A549 (cell line): ENCODE results near the gene RAB3C. TPM values are rescaled to one million over a fixed set of nuclear protein-coding genes. Genes with fewer than 3 reads are reported as not detected.

Source experiments
- ATAC-seq, 2 experiments: fragments of 200-7000 bp in 1 of 2; fragments of >200 bp in 1 of 2; cut with Nextera tagmentation in 1 of 2; cut with Tn5 transposase in 1 of 2; 3 replicates each; pipeline versions ENCODE4 v1.8.0 to v1.9.1; 2018 to 2020; ENCODE audit warnings: mild to moderate bottlenecking in 1 of 2, moderate library complexity in 1 of 2
- CTCF ChIA-PET: fragments of 300-600 bp; sonication (Branson Sonifier 250); formaldehyde crosslinking; extraction: SDS; loops from one replicate; lab custom pipeline; 2021; ENCODE audit warnings: antibody characterized with exemption, inconsistent platforms; lab: Yijun Ruan, JAX
- POLR2A ChIA-PET: fragments of 350-600 bp; formaldehyde crosslinking; extraction: SDS; loops from one replicate; lab custom pipeline; 2021; ENCODE audit warnings: antibody characterized with exemption, inconsistent platforms; lab: Yijun Ruan, JAX
- DNase-seq, 2 experiments: peaks; one replicate each; pipeline versions ENCODE4 v3.0.0 to v3.0.0-alpha.2; 2011 to 2016; ENCODE audit warnings: low read depth in 1 of 2, low spot score in 1 of 2
- FAIRE-seq: peaks from 2 replicates; lab custom pipeline; 2011; peaks lifted over from hg19 to GRCh38; lab: Jason Lieb, UNC
- H3K27ac ChIP-seq, 2 experiments: fragments of >200 bp; sonication (Bioruptor Twin); formaldehyde crosslinking; 3 replicates each; pipeline ENCODE4 v1.5.1; 2016 to 2017
- H3K4me1 ChIP-seq: fragments of >200 bp; sonication (Bioruptor Twin); formaldehyde crosslinking; 3 replicates; pipeline ENCODE4 v1.6.1; 2016
- H3K4me2 ChIP-seq: fragments of >200 bp; sonication (Bioruptor Twin); formaldehyde crosslinking; 3 replicates; pipeline ENCODE4 v1.6.1; 2016
- H3K4me3 ChIP-seq: fragments of >200 bp; sonication (Bioruptor Twin); formaldehyde crosslinking; 3 replicates; pipeline ENCODE4 v1.5.1; 2016
- H3K9me3 ChIP-seq: fragments of >200 bp; sonication (Bioruptor Twin); formaldehyde crosslinking; 3 replicates; pipeline ENCODE4 v1.6.1; 2016
- CHD2 ChIP-seq: fragments of 150-350 bp; IDR thresholded peaks from 2 replicates; pipeline ENCODE4 v1.6.1; 2014; ENCODE audit warnings: low read length; ENCODE audit not compliant: partially characterized antibody
- E2F6 ChIP-seq: IDR thresholded peaks from 2 replicates; pipeline ENCODE4 v1.6.1; 2012; ENCODE audit warnings: low read depth, borderline replicate concordance
- EHMT2 ChIP-seq: fragments of 200-600 bp; sonication (generic); IDR thresholded peaks from 2 replicates; pipeline ENCODE4 v1.6.1; 2016; ENCODE audit warnings: antibody characterized with exemption, low read depth, mild to moderate bottlenecking, moderate library complexity
- FOSB ChIP-seq: fragments of 250-450 bp; sonication (Bioruptor Pico); IDR thresholded peaks from 2 replicates; pipeline ENCODE4 v1.5.0; 2020; ENCODE audit warnings: mild to moderate bottlenecking, moderate library complexity
- FOSL2 ChIP-seq, 2 experiments: fragments of 450-650 bp in 1 of 2; fragments of >200 bp in 1 of 2; sonication (Bioruptor Twin) in 1 of 2; formaldehyde crosslinking; IDR thresholded peaks; 2 replicates each; pipeline versions ENCODE4 v1.5.0 to v1.6.1; 2016 to 2020; ENCODE audit warnings: mild to moderate bottlenecking in 1 of 2, moderate library complexity in 1 of 2
- FOXS1 ChIP-seq: fragments of 250-450 bp; sonication (Bioruptor Pico); IDR thresholded peaks from 2 replicates; pipeline ENCODE4 v1.5.0; 2020; ENCODE audit warnings: mild to moderate bottlenecking, moderate library complexity
- HDAC2 ChIP-seq: fragments of 200-600 bp; sonication (generic); IDR thresholded peaks from 2 replicates; pipeline ENCODE4 v1.6.1; 2016
- HES2 ChIP-seq: fragments of >200 bp; sonication (Bioruptor Twin); formaldehyde crosslinking; IDR thresholded peaks from 2 replicates; pipeline ENCODE4 v1.6.1; 2016
- JUN ChIP-seq, 2 experiments: fragments of >200 bp; sonication (Bioruptor Twin); formaldehyde crosslinking; IDR thresholded peaks; 2 replicates in 1 of 2; 3 replicates in 1 of 2; pipeline ENCODE4 v1.6.1; 2016 to 2017
- MAFK ChIP-seq: fragments of 450-650 bp; IDR thresholded peaks from 2 replicates; pipeline ENCODE4 v1.6.1; 2014; ENCODE audit not compliant: partially characterized antibody
- MYC ChIP-seq: IDR thresholded peaks from 2 replicates; pipeline ENCODE4 v1.6.1; 2012; ENCODE audit warnings: mild to moderate bottlenecking, inconsistent platforms, low read length, improper control_type of control experiment, borderline replicate concordance
- POLR2A ChIP-seq: IDR thresholded peaks from 2 replicates; pipeline ENCODE4 v1.6.1; 2012; ENCODE audit warnings: mild to moderate bottlenecking, low read length
- RAD21 ChIP-seq, 2 experiments: fragments of >200 bp in 1 of 2; sonication (Bioruptor Twin) in 1 of 2; formaldehyde crosslinking in 1 of 2; IDR thresholded peaks in 1 of 2; conservative IDR thresholded peaks in 1 of 2; 2 replicates in 1 of 2; 3 replicates in 1 of 2; pipeline ENCODE4 v1.6.1; 2012 to 2018; ENCODE audit warnings: inconsistent platforms in 1 of 2
- RARB ChIP-seq: fragments of 250-450 bp; sonication (Bioruptor Pico); IDR thresholded peaks from 2 replicates; pipeline ENCODE4 v1.8.0; 2021; ENCODE audit warnings: mild to moderate bottlenecking, moderate library complexity
- RFX5 ChIP-seq: fragments of 450-650 bp; IDR thresholded peaks from 2 replicates; pipeline ENCODE4 v1.7.1; 2014; ENCODE audit warnings: antibody characterized with exemption, mild to moderate bottlenecking, moderate library complexity
- USF2 ChIP-seq: fragments of 450-650 bp; IDR thresholded peaks from 2 replicates; pipeline ENCODE4 v1.6.1; 2014; ENCODE audit warnings: antibody characterized with exemption
- ZSCAN20 ChIP-seq: fragments of 250-450 bp; sonication (Bioruptor Pico); IDR thresholded peaks from 2 replicates; pipeline ENCODE4 v1.8.0; 2022; ENCODE audit warnings: mild to moderate bottlenecking, moderate library complexity
- WGBS: methylation state at CpG from one replicate; pipeline ENCODE4 v1.1.6; 2017; ENCODE audit errors: missing lambda C conversion rate; 5-methylcytosine and 5-hydroxymethylcytosine counted together
- polyA plus RNA-seq, 4 experiments: library from polyadenylated mRNA; depleted of rRNA in 3 of 4; stranded (reverse); fragments of >200 nt; fragmentation: RNase III in 1 of 4; extraction: RNeasy Plus Mini Kit Qiagen cat#74134 plus additional on column Dnase treatment in 1 of 4; gene quantifications; 2 replicates in 3 of 4; 3 replicates in 1 of 4; pipeline ENCODE4 v1.2.3, GENCODE V29; 2011 to 2017
- TF ChIP-seq, protein P1 (sequence below): fragments of >200 bp; sonication (Bioruptor Twin); formaldehyde crosslinking; IDR thresholded peaks from 3 replicates; pipeline ENCODE4 v1.5.1; 2016
- TF ChIP-seq, protein P2 (sequence below): fragments of 250-450 bp; sonication (Bioruptor Pico); IDR thresholded peaks from 2 replicates; pipeline ENCODE4 v1.5.0; 2021; ENCODE audit warnings: mild to moderate bottlenecking, moderate library complexity, borderline replicate concordance
- TF ChIP-seq, protein P3 (sequence below): fragments of 200-600 bp; sonication (generic); IDR thresholded peaks from 2 replicates; pipeline ENCODE4 v1.6.1; 2016; ENCODE audit warnings: antibody characterized with exemption, mild to moderate bottlenecking, moderate library complexity

Gene RAB3C
- polyA plus RNA-seq, 2 of the 4 experiments (the other 2 are of a cell fraction) = not detected

DNA sequence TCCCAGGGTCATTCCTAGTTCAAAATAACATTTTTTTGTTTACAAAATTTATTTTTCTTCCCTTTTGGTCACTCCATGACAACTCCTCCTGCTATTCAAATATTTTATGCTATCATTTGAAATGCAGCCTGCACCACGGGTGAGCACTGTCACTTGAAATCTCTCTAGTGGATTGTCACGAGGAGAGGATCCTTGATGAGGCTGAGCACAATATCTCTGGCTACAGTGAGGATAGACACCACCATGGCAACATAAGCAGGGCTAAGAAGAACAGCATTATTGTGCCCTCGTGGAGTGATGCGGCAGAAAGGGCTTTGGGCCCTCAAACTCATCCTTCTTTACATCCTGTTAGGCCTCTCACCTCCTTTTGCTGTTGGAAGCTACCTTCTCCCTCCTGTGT lies 321.9 kb downstream of the RAB3C start:
- FAIRE-seq (no peak), DNase-seq (no peak), ATAC-seq (no peak)
- Histone ChIP-seq H3K4me1 (peaks cover 16% of the 10 kb centered on the region), H3K27ac (peak overlapping the region; percentile 37 to 62; a peak in 3 of 6 replicates), H3K4me3 (no peak overlapping the region), H3K9me3 (peaks cover 10% of the 10 kb centered on the region; the same call in 2 of the 3 replicates), H3K4me2 (no peak overlapping the region)
- ChIA-PET CTCF (interaction anchor here (1.0 to 1.5 kb wide), 2 partner anchors 13 to 113 kb away, joined by 3 read pairs; no protein-coding TSS in a partner anchor), POLR2A (no interaction called here)
- WGBS = 83% methylated on average over 4 of the region's 4 CpGs
- TF ChIP-seq, protein P1, sequence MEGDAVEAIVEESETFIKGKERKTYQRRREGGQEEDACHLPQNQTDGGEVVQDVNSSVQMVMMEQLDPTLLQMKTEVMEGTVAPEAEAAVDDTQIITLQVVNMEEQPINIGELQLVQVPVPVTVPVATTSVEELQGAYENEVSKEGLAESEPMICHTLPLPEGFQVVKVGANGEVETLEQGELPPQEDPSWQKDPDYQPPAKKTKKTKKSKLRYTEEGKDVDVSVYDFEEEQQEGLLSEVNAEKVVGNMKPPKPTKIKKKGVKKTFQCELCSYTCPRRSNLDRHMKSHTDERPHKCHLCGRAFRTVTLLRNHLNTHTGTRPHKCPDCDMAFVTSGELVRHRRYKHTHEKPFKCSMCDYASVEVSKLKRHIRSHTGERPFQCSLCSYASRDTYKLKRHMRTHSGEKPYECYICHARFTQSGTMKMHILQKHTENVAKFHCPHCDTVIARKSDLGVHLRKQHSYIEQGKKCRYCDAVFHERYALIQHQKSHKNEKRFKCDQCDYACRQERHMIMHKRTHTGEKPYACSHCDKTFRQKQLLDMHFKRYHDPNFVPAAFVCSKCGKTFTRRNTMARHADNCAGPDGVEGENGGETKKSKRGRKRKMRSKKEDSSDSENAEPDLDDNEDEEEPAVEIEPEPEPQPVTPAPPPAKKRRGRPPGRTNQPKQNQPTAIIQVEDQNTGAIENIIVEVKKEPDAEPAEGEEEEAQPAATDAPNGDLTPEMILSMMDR = no peak
- TF ChIP-seq ZSCAN20 (CRISPR knock-in tag) (no peak), EHMT2 (no peak), POLR2A (no peak)
- TF ChIP-seq, protein P2, sequence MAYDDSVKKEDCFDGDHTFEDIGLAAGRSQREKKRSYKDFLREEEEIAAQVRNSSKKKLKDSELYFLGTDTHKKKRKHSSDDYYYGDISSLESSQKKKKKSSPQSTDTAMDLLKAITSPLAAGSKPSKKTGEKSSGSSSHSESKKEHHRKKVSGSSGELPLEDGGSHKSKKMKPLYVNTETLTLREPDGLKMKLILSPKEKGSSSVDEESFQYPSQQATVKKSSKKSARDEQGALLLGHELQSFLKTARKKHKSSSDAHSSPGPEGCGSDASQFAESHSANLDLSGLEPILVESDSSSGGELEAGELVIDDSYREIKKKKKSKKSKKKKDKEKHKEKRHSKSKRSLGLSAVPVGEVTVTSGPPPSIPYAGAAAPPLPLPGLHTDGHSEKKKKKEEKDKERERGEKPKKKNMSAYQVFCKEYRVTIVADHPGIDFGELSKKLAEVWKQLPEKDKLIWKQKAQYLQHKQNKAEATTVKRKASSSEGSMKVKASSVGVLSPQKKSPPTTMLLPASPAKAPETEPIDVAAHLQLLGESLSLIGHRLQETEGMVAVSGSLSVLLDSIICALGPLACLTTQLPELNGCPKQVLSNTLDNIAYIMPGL (CRISPR knock-in tag) = no peak

DNA sequence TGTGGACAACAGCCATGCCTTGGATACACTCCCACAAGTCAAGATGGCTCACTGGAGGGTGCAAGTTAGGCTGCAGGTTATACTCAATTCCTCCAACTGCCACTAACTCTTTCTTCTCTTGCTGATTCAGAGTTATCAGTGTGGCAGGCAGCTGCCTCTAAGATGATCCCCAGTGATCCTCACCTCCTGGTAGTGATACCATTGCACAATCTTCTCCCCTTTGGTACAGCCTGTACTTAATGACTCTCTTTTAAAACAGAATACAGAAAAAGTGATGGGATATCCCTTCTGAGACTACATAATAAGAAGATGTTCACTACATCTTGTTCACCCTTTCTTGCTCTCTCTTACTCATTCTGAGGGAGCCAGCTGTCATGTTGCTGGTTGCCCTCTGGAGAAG lies 323.1 kb downstream of the RAB3C start:
- ChIA-PET POLR2A (no interaction called here), CTCF (interaction anchor here (1.5 kb wide), 1 partner anchor 112 kb away, joined by 3 read pairs; no protein-coding TSS in a partner anchor)
- H3K27ac ChIP-seq = peak overlapping the region in 1 of 2 experiments; percentile 17; a peak in 2 of 6 replicates
- ATAC-seq (no peak), DNase-seq (no peak), FAIRE-seq (no peak)
- TF ChIP-seq USF2 (no peak), MAFK (no peak), FOXS1 (CRISPR knock-in tag) (no peak), JUN (IDR thresholded peaks at IDR 0.05) (no peak), CHD2 (no peak), HDAC2 (no peak), FOSL2 (IDR thresholded peaks at IDR 0.05) (no peak), FOSL2 (CRISPR knock-in tag; IDR thresholded peaks at IDR 0.05) (no peak), EHMT2 (no peak), RARB (no peak), MYC (no peak), HES2 (no peak), FOSB (CRISPR knock-in tag) (no peak), E2F6 (no peak), RFX5 (no peak), RAD21 (conservative IDR thresholded peaks at IDR 0.05 in 1 of 2, IDR thresholded peaks at IDR 0.05 in 1 of 2) (no peak)
- TF ChIP-seq, protein P3, sequence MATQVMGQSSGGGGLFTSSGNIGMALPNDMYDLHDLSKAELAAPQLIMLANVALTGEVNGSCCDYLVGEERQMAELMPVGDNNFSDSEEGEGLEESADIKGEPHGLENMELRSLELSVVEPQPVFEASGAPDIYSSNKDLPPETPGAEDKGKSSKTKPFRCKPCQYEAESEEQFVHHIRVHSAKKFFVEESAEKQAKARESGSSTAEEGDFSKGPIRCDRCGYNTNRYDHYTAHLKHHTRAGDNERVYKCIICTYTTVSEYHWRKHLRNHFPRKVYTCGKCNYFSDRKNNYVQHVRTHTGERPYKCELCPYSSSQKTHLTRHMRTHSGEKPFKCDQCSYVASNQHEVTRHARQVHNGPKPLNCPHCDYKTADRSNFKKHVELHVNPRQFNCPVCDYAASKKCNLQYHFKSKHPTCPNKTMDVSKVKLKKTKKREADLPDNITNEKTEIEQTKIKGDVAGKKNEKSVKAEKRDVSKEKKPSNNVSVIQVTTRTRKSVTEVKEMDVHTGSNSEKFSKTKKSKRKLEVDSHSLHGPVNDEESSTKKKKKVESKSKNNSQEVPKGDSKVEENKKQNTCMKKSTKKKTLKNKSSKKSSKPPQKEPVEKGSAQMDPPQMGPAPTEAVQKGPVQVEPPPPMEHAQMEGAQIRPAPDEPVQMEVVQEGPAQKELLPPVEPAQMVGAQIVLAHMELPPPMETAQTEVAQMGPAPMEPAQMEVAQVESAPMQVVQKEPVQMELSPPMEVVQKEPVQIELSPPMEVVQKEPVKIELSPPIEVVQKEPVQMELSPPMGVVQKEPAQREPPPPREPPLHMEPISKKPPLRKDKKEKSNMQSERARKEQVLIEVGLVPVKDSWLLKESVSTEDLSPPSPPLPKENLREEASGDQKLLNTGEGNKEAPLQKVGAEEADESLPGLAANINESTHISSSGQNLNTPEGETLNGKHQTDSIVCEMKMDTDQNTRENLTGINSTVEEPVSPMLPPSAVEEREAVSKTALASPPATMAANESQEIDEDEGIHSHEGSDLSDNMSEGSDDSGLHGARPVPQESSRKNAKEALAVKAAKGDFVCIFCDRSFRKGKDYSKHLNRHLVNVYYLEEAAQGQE = no peak
- TF ChIP-seq, protein P2 (CRISPR knock-in tag) = no peak
- H3K4me2 ChIP-seq = no peak overlapping the region
- peaks cover 14% of the 10 kb centered on the region for H3K4me1 ChIP-seq
- no peak overlapping the region for H3K4me3 ChIP-seq
- H3K9me3 ChIP-seq = peaks cover 10% of the 10 kb centered on the region; the same call in 2 of the 3 replicates
